ENCODE data around the gene IP6K2. TPM values are rescaled to one million over a fixed set of nuclear protein-coding genes. Genes with fewer than 3 reads are reported as not detected.

The IP6K2 gene
- total and polyA plus RNA-seq, 12 donors, result 44.9 to 185 (median 106) TPM

- H3K27me3 ChIP-seq, result no peaks in the 10 kb centered on the region
- intact Hi-C loops (cut with DNase I), result no loop called here
- no peaks in the 10 kb centered on the region for H3K9me3 ChIP-seq (replicated peaks in 1 of 3)
- H3K27ac ChIP-seq, result no peak overlapping the region
- DNase-seq, result no peak
- no peak for TF ChIP-seq CTCF (IDR thresholded peaks at IDR 0.05)
- TF ChIP-seq POLR2A (IDR thresholded peaks at IDR 0.05), result no peak
- H3K36me3 ChIP-seq (replicated peaks in 1 of 2), result no peaks in the 10 kb centered on the region
- no peak overlapping the region for H3K4me3 ChIP-seq
- 89 to 100% (median 94%) methylated on average over 1 to 3 of the region's 3 CpGs for WGBS, 4 donors
- H3K4me1 ChIP-seq (replicated peaks in 1 of 2), result peaks cover 1 to 6% of the 10 kb centered on the region in 2 donors
Observed at GRCh38 chr3:48641396-48641795, 75.6 kb downstream of the IP6K2 start.

- no peak for DNase-seq
- Histone ChIP-seq H3K4me3 (no peak overlapping the region), H3K4me1 (replicated peaks in 1 of 2) (peaks cover 8 to 14% of the 10 kb centered on the region in 2 donors), H3K9me3 (replicated peaks in 1 of 3) (no peaks in the 10 kb centered on the region), H3K27me3 (no peaks in the 10 kb centered on the region), H3K36me3 (replicated peaks in 1 of 2) (no peaks in the 10 kb centered on the region), H3K27ac (no peak overlapping the region)
- WGBS, 4 donors, result 84 to 89% (median 87%) methylated on average over 19 to 38 of the region's 38 CpGs
- intact Hi-C loops (cut with DNase I), result no loop called here
- TF ChIP-seq POLR2A (IDR thresholded peaks at IDR 0.05), result no peak
- TF ChIP-seq CTCF (IDR thresholded peaks at IDR 0.05), result no peak
Observed at GRCh38 chr3:48639944-48640606, 76.9 kb downstream of the IP6K2 start.

Small RNAs within 50 kb of the gene (microRNA-seq; reads per million reads assigned to microRNA genes)
- 0 reads per million in 3 donors for gene MIR4793

Small RNAs within 50 kb of the gene (small RNA-seq; reads per million reads assigned to genes)
- 0 reads per million in 2 donors for gene AC141002.1

Other genes with a start within 250 kb of the IP6K2 start
- gene SHISA5, start 213.0 kb downstream of the IP6K2 start, total RNA-seq, result 100 to 1,000 TPM; 110 to 167 (median 135) TPM
- gene SHISA5, start 213.0 kb downstream of the IP6K2 start, polyA plus RNA-seq, result 10 to 100 TPM; 77.2 to 89.4 (median 85.6) TPM
- gene PFKFB4, start 160.4 kb downstream of the IP6K2 start, total RNA-seq, result 10 to 100 TPM in 2 of 9 donors, 1 to 10 TPM in 7; 2.0 to 12.9 (median 4.5) TPM
- gene PFKFB4, start 160.4 kb downstream of the IP6K2 start, polyA plus RNA-seq, result 1 to 10 TPM; 1.8 to 5.6 (median 4.5) TPM
- under 1 TPM in 1 of 9 donors, not detected in 8; 0.14 TPM for gene UCN2, start 153.4 kb downstream of the IP6K2 start, total RNA-seq
- gene UCN2, start 153.4 kb downstream of the IP6K2 start, polyA plus RNA-seq, result under 1 TPM in 2 of 3 donors, not detected in 1; 0.20 to 0.32 TPM
- 1 to 10 TPM in 8 of 9 donors, under 1 TPM in 1; 0.36 to 6.6 (median 2.3) TPM for gene COL7A1, start 121.9 kb downstream of the IP6K2 start, total RNA-seq
- gene COL7A1, start 121.9 kb downstream of the IP6K2 start, polyA plus RNA-seq, result 10 to 100 TPM in 2 of 3 donors, under 1 TPM in 1; 0.35 to 66.9 (median 23.2) TPM
- 100 to 1,000 TPM; 229 to 418 (median 302) TPM for gene UQCRC1, start 107.6 kb downstream of the IP6K2 start, total RNA-seq
- 100 to 1,000 TPM; 201 to 298 (median 227) TPM for gene UQCRC1, start 107.6 kb downstream of the IP6K2 start, polyA plus RNA-seq
- not detected for gene TMEM89, start 95.5 kb downstream of the IP6K2 start, total RNA-seq
- not detected for gene TMEM89, start 95.5 kb downstream of the IP6K2 start, polyA plus RNA-seq
- 10 to 100 TPM in 8 of 9 donors, 1 to 10 TPM in 1; 7.8 to 42.5 (median 17.5) TPM for gene SLC26A6, start 81.8 kb downstream of the IP6K2 start, total RNA-seq
- gene SLC26A6, start 81.8 kb downstream of the IP6K2 start, polyA plus RNA-seq, result 10 to 100 TPM in 2 of 3 donors, 1 to 10 TPM in 1; 8.3 to 47.2 (median 23.5) TPM
- gene CELSR3, start 54.3 kb downstream of the IP6K2 start, total RNA-seq, result 1 to 10 TPM in 6 of 9 donors, under 1 TPM in 3; 0.78 to 3.9 (median 1.4) TPM
- 10 to 100 TPM in 1 of 3 donors, 1 to 10 TPM in 2; 1.4 to 23.5 (median 4.4) TPM for gene CELSR3, start 54.3 kb downstream of the IP6K2 start, polyA plus RNA-seq
- 10 to 100 TPM; 21.5 to 78.7 (median 26.9) TPM for gene NCKIPSD, start 31.3 kb downstream of the IP6K2 start, total RNA-seq
- 10 to 100 TPM; 14.0 to 29.9 (median 15.7) TPM for gene NCKIPSD, start 31.3 kb downstream of the IP6K2 start, polyA plus RNA-seq
- 100 to 1,000 TPM in 2 of 9 donors, 10 to 100 TPM in 7; 33.0 to 177 (median 65.4) TPM for gene PRKAR2A, start 130.7 kb upstream of the IP6K2 start, total RNA-seq
- 10 to 100 TPM in 2 of 3 donors, 1 to 10 TPM in 1; 8.4 to 41.1 (median 12.6) TPM for gene PRKAR2A, start 130.7 kb upstream of the IP6K2 start, polyA plus RNA-seq
- 10 to 100 TPM; 31.8 to 63.6 (median 50.1) TPM for gene SLC25A20, start 181.7 kb upstream of the IP6K2 start, total RNA-seq
- 10 to 100 TPM; 15.5 to 70.6 (median 18.1) TPM for gene SLC25A20, start 181.7 kb upstream of the IP6K2 start, polyA plus RNA-seq
- 100 to 1,000 TPM in 2 of 9 donors, 10 to 100 TPM in 7; 68.5 to 135 (median 86.7) TPM for gene ARIH2, start 201.6 kb upstream of the IP6K2 start, total RNA-seq
- 10 to 100 TPM; 46.7 to 84.8 (median 70.5) TPM for gene ARIH2, start 201.6 kb upstream of the IP6K2 start, polyA plus RNA-seq